ENCODE data around the gene DLG1. TPM values are rescaled to one million over a fixed set of nuclear protein-coding genes. Genes with fewer than 3 reads are reported as not detected.

Gene DLG1
- total and polyA plus RNA-seq, 2 experiments from 2014 or later, result 54.8 to 128 TPM

GRCh38 chr3:197122394-197122793 lies 176.0 kb downstream of the DLG1 start:
- H3K4me3 ChIP-seq, result no peak overlapping the region
- H3K27me3 ChIP-seq, result no peaks in the 10 kb centered on the region
- H3K79me2 ChIP-seq, result peaks cover 15% of the 10 kb centered on the region
- H3K36me3 ChIP-seq (replicated peaks; ENCODE audit: insufficient read depth, low read depth), result peaks cover 3% of the 10 kb centered on the region
- peaks cover 3% of the 10 kb centered on the region for H4K20me1 ChIP-seq (ENCODE audit: insufficient read depth, poor library complexity, severe bottlenecking)
- H3K9me3 ChIP-seq (ENCODE audit: low read depth), result no peaks in the 10 kb centered on the region
- H2AFZ ChIP-seq, result no peak overlapping the region
- H3K9me2 ChIP-seq (replicated peaks; ENCODE audit: insufficient read depth), result no peaks in the 10 kb centered on the region
- H3K4me2 ChIP-seq, result no peak overlapping the region
- WGBS (ENCODE audit: low lambda C conversion rate, missing lambda C conversion rate), result 48% methylated on average over 2 of the region's 2 CpGs
- H3K27ac ChIP-seq, result no peak overlapping the region
- no peak for DNase-seq (ENCODE audit: low spot score)
- H3K4me1 ChIP-seq (ENCODE audit: insufficient read depth), result no peaks in the 10 kb centered on the region
- no peak for TF ChIP-seq CTCF (IDR thresholded peaks at IDR 0.05; ENCODE audit: poor library complexity)
- TF ChIP-seq EZH2 (IDR thresholded peaks at IDR 0.05; ENCODE audit: borderline replicate concordance), result no peak
- TF ChIP-seq EZH2phosphoT487 (IDR thresholded peaks at IDR 0.05; ENCODE audit: low read depth, severe bottlenecking, unreplicated experiment), result no peak

- H3K79me2 ChIP-seq, result peaks cover 13% of the 10 kb centered on the region
- H3K9me3 ChIP-seq (ENCODE audit: low read depth), result no peaks in the 10 kb centered on the region
- TF ChIP-seq EZH2 (IDR thresholded peaks at IDR 0.05; ENCODE audit: borderline replicate concordance) (no peak), EZH2phosphoT487 (IDR thresholded peaks at IDR 0.05; ENCODE audit: low read depth, severe bottlenecking, unreplicated experiment) (no peak), CTCF (IDR thresholded peaks at IDR 0.05; ENCODE audit: poor library complexity) (no peak)
- H3K4me2 ChIP-seq, result no peak overlapping the region
- peak; percentile 12 for DNase-seq (ENCODE audit: low spot score)
- no peaks in the 10 kb centered on the region for H4K20me1 ChIP-seq (ENCODE audit: insufficient read depth, poor library complexity, severe bottlenecking)
- no peak overlapping the region for H3K4me3 ChIP-seq
- no peaks in the 10 kb centered on the region for H3K36me3 ChIP-seq (replicated peaks; ENCODE audit: insufficient read depth, low read depth)
- H3K4me1 ChIP-seq (ENCODE audit: insufficient read depth), result no peaks in the 10 kb centered on the region
- no peaks in the 10 kb centered on the region for H3K27me3 ChIP-seq
- H2AFZ ChIP-seq, result no peak overlapping the region
- H3K9me2 ChIP-seq (replicated peaks; ENCODE audit: insufficient read depth), result no peaks in the 10 kb centered on the region
- no peak overlapping the region for H3K27ac ChIP-seq
- WGBS (ENCODE audit: low lambda C conversion rate, missing lambda C conversion rate), result 83% methylated on average over 2 of the region's 2 CpGs
Observed at GRCh38 chr3:197117114-197117513, 181.3 kb downstream of the DLG1 start.

- Histone ChIP-seq H2AFZ (no peak overlapping the region), H3K4me3 (no peak overlapping the region), H4K20me1 (ENCODE audit: insufficient read depth, poor library complexity, severe bottlenecking) (no peaks in the 10 kb centered on the region), H3K9me3 (ENCODE audit: low read depth) (no peaks in the 10 kb centered on the region), H3K4me2 (no peak overlapping the region), H3K27me3 (no peaks in the 10 kb centered on the region), H3K4me1 (ENCODE audit: insufficient read depth) (no peaks in the 10 kb centered on the region), H3K36me3 (replicated peaks; ENCODE audit: insufficient read depth, low read depth) (no peaks in the 10 kb centered on the region), H3K79me2 (peaks cover 7% of the 10 kb centered on the region), H3K9me2 (replicated peaks; ENCODE audit: insufficient read depth) (no peaks in the 10 kb centered on the region), H3K27ac (no peak overlapping the region)
- WGBS (ENCODE audit: low lambda C conversion rate, missing lambda C conversion rate), result 100% methylated on average over 3 of the region's 3 CpGs
- DNase-seq (ENCODE audit: low spot score), result no peak
- TF ChIP-seq EZH2 (IDR thresholded peaks at IDR 0.05; ENCODE audit: borderline replicate concordance), result no peak
- no peak for TF ChIP-seq EZH2phosphoT487 (IDR thresholded peaks at IDR 0.05; ENCODE audit: low read depth, severe bottlenecking, unreplicated experiment)
- no peak for TF ChIP-seq CTCF (IDR thresholded peaks at IDR 0.05; ENCODE audit: poor library complexity)
Observed at GRCh38 chr3:197114007-197114406, 184.4 kb downstream of the DLG1 start.

GRCh38 chr3:197111685-197112084 lies 186.7 kb downstream of the DLG1 start:
- no peaks in the 10 kb centered on the region for H3K4me1 ChIP-seq (ENCODE audit: insufficient read depth)
- H3K27ac ChIP-seq, result no peak overlapping the region
- DNase-seq (ENCODE audit: low spot score), result no peak
- no peak overlapping the region for H2AFZ ChIP-seq
- no peak overlapping the region for H3K4me3 ChIP-seq
- H3K36me3 ChIP-seq (replicated peaks; ENCODE audit: insufficient read depth, low read depth), result no peaks in the 10 kb centered on the region
- H3K9me2 ChIP-seq (replicated peaks; ENCODE audit: insufficient read depth), result no peaks in the 10 kb centered on the region
- H3K4me2 ChIP-seq, result no peak overlapping the region
- TF ChIP-seq EZH2 (IDR thresholded peaks at IDR 0.05; ENCODE audit: borderline replicate concordance) (no peak), EZH2phosphoT487 (IDR thresholded peaks at IDR 0.05; ENCODE audit: low read depth, severe bottlenecking, unreplicated experiment) (no peak), CTCF (IDR thresholded peaks at IDR 0.05; ENCODE audit: poor library complexity) (no peak)
- H3K9me3 ChIP-seq (ENCODE audit: low read depth), result no peaks in the 10 kb centered on the region
- no peaks in the 10 kb centered on the region for H4K20me1 ChIP-seq (ENCODE audit: insufficient read depth, poor library complexity, severe bottlenecking)
- H3K27me3 ChIP-seq, result no peaks in the 10 kb centered on the region
- peaks cover 3% of the 10 kb centered on the region for H3K79me2 ChIP-seq
